Natural killer cell (primary cell): ENCODE results near the gene TEX2. TPM values are rescaled to one million over a fixed set of nuclear protein-coding genes. Genes with fewer than 3 reads are reported as not detected.

Experiments
- ATAC-seq, 3 donors: fragments of 150-1000 bp in 2 of 3; fragments of 200-7000 bp in 1 of 3; cut with Tn5 transposase; 1 replicate in 1 of 3; 2 replicates in 2 of 3; pipeline ENCODE4 v1.10.0; 2021; ENCODE audit warnings: mild to moderate bottlenecking in 2 of 3, moderate library complexity in 2 of 3
- DNase-seq, 2 donors: peaks; one replicate each; pipeline versions ENCODE4 v3.0.0 to v3.0.0-alpha.2; 2013 to 2021; ENCODE audit warnings: mixed read lengths in 1 of 2
- H3K27ac ChIP-seq: one replicate; pipeline ENCODE4 v1.5.1; 2013; ENCODE audit warnings: mild to moderate bottlenecking, low read length
- H3K27me3 ChIP-seq: one replicate; pipeline ENCODE4 v1.6.1; 2013; ENCODE audit warnings: low read length; ENCODE audit not compliant: control insufficient read depth, insufficient read depth
- H3K36me3 ChIP-seq: one replicate; pipeline ENCODE4 v1.6.1; 2013; ENCODE audit warnings: low read length; ENCODE audit not compliant: control insufficient read depth, insufficient read depth
- H3K4me1 ChIP-seq: one replicate; pipeline ENCODE4 v1.6.1; 2013; ENCODE audit warnings: low read length; ENCODE audit not compliant: control insufficient read depth, insufficient read depth
- H3K4me3 ChIP-seq: one replicate; pipeline ENCODE4 v1.5.1; 2013; ENCODE audit warnings: low read length
- H3K9me3 ChIP-seq: one replicate; pipeline ENCODE4 v1.6.1; 2013; ENCODE audit warnings: low read length; ENCODE audit not compliant: control insufficient read depth, insufficient read depth
- H3K27ac Mint-ChIP-seq, 2 donors: one replicate each; pipeline ENCODE4 v1.8.0; 2022; ENCODE audit warnings: mild to moderate bottlenecking in 2 of 2, mixed read lengths in 2 of 2, moderate library complexity in 1 of 2
- H3K27me3 Mint-ChIP-seq, 2 donors: one replicate each; pipeline ENCODE4 v1.8.0; 2022; ENCODE audit warnings: low read depth in 2 of 2, mixed read lengths in 2 of 2
- H3K36me3 Mint-ChIP-seq: one replicate; pipeline ENCODE4 v1.8.0; 2022; ENCODE audit warnings: mixed read lengths
- H3K4me1 Mint-ChIP-seq, 2 donors: one replicate each; pipeline ENCODE4 v1.8.0; 2022; ENCODE audit warnings: mixed read lengths in 2 of 2
- H3K4me3 Mint-ChIP-seq: one replicate; pipeline ENCODE4 v1.8.0; 2022; ENCODE audit warnings: mild to moderate bottlenecking, moderate library complexity, mixed read lengths
- H3K9me3 Mint-ChIP-seq, 2 donors: one replicate each; pipeline ENCODE4 v1.8.0; 2022; ENCODE audit warnings: mixed read lengths in 2 of 2
- WGBS: methylation state at CpG from one replicate; pipeline ENCODE4 v1.1.7; 2013; ENCODE audit warnings: missing lambda C conversion rate; ENCODE audit not compliant: insufficient coverage; 5-methylcytosine and 5-hydroxymethylcytosine counted together
- intact Hi-C: fragments of 100-400 bp; cut with micrococcal nuclease; formaldehyde crosslinking; loops from one replicate; pipeline ENCODE4 v1.14.2; 2022
- total RNA-seq, 4 donors: library from RNA; stranded (reverse); fragments of 120-200 nt in 1 of 4; gene quantifications; one replicate each; pipeline versions ENCODE4 v1.2.3 to v1.2.4, GENCODE V29; 2013 to 2022
- TF ChIP-seq, protein P1 (sequence below): fragments of 200-600 bp; IDR thresholded peaks from one replicate; pipeline ENCODE4 v1.8.0; 2022; ENCODE audit warnings: antibody characterized with exemption

The TEX2 gene
- total RNA-seq, 3 donors from 2014 or later (not counting 1 experiment from before 2014, with no cell fraction given) = 8.3 to 16.3 (median 11.3) TPM

DNA sequence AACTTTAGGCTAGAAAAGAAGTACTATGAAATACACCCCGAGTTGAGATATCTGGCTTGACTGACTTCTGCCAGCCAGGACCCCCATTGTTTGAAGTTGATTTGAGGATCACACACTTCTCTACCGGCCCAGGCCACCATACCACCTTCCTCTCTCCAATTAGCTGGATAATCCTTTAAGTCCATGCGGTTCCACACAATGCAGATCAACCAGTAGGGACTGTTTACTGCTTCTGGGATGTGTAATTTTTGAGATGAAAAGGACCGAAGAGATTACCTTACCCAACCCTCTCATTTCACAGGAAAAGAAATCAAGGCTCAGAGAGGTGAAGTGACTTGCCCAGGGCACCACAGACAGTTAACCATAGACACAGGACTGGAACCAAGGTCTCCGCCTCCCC is 153.7 kb downstream of the TEX2 start:
- Mint-ChIP-seq H3K4me3 (no peak overlapping the region), H3K27me3 (no peaks in the 10 kb centered on the region), H3K4me1 (peaks cover 27 to 49% of the 10 kb centered on the region in 2 donors), H3K36me3 (no peaks in the 10 kb centered on the region), H3K9me3 (no peaks in the 10 kb centered on the region), H3K27ac (peak overlapping the region; percentile 25)
- TF ChIP-seq, protein P1, sequence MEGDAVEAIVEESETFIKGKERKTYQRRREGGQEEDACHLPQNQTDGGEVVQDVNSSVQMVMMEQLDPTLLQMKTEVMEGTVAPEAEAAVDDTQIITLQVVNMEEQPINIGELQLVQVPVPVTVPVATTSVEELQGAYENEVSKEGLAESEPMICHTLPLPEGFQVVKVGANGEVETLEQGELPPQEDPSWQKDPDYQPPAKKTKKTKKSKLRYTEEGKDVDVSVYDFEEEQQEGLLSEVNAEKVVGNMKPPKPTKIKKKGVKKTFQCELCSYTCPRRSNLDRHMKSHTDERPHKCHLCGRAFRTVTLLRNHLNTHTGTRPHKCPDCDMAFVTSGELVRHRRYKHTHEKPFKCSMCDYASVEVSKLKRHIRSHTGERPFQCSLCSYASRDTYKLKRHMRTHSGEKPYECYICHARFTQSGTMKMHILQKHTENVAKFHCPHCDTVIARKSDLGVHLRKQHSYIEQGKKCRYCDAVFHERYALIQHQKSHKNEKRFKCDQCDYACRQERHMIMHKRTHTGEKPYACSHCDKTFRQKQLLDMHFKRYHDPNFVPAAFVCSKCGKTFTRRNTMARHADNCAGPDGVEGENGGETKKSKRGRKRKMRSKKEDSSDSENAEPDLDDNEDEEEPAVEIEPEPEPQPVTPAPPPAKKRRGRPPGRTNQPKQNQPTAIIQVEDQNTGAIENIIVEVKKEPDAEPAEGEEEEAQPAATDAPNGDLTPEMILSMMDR = no peak
- no peaks in the 10 kb centered on the region for H3K27me3 ChIP-seq
- WGBS = 92% methylated on average over 2 of the region's 5 CpGs
- DNase-seq (no peak), ATAC-seq (no peak)
- H3K4me1 ChIP-seq = peaks cover 2% of the 10 kb centered on the region
- no peaks in the 10 kb centered on the region for H3K36me3 ChIP-seq
- H3K9me3 ChIP-seq = no peaks in the 10 kb centered on the region
- H3K4me3 ChIP-seq = no peak overlapping the region
- intact Hi-C loops = no loop called here
- no peak overlapping the region for H3K27ac ChIP-seq

DNA sequence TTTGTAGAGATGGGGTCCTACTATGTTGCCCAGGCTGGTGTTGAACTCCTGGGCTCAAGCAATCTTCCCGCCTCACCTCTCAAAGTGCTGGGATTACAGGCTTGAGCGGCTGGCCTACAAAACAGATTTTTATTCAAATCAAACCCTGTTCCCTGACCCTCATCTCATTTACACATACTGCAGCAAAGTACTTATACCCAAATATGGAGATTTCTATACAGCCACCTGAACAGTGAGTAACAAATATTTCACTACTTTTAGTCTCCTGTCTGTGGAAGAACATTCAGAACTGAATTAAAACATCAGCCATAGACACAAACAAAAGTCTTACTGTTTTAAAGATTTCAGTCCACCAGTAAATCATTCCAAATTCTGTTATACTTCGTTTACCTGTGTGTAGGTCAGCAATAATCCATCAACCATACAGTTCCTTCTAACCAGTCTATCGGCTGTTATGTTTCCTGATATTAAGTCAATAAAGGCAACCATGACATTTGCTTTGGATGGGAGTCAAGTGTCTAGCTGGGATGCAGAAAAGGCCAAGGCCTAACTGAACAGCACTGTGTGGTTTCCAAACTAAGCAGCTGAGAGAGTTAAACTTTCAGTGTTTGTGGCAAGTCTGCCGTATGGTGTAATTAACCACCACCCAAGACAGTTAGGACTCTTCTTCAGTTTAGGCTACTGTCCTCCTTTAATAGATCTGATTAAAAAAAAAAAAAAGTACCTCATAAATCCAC is 155.4 kb downstream of the TEX2 start:
- H3K4me3 ChIP-seq = no peak overlapping the region
- WGBS = 69% methylated on average over 4 of the region's 5 CpGs
- no peaks in the 10 kb centered on the region for H3K27me3 ChIP-seq
- H3K4me1 ChIP-seq = peaks cover 13% of the 10 kb centered on the region
- H3K27ac ChIP-seq = peak overlapping the region; percentile 14
- H3K36me3 ChIP-seq = no peaks in the 10 kb centered on the region
- Mint-ChIP-seq H3K27me3 (no peaks in the 10 kb centered on the region), H3K27ac (peak overlapping the region; percentile 12 to 67), H3K36me3 (no peaks in the 10 kb centered on the region), H3K4me1 (peaks cover 31 to 56% of the 10 kb centered on the region in 2 donors), H3K9me3 (no peaks in the 10 kb centered on the region), H3K4me3 (no peak overlapping the region)
- TF ChIP-seq, protein P1 = no peak
- H3K9me3 ChIP-seq = no peaks in the 10 kb centered on the region
- intact Hi-C loops = no loop called here
- DNase-seq = no peak
- peak in 2 of 3 donors; percentile 23 to 57 for ATAC-seq

DNA sequence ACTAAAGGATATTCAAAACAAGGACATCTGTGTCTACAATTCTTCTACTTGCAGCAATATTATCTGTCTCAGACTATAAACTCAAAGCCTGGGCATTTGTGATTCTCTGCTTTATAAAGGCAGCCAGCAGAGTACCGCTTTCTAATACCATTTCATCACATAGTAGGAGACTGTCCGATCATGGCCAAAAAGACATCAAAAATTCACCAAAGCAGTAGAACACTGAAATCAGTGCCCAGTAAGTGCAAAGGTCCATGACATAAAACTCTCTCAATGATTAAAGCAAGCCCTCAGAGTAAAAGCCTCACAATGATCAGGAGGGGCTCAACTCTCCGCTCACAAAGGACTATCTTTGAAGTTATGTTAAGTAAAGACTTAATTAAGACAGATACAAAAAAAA is 156.1 kb downstream of the TEX2 start:
- H3K27me3 Mint-ChIP-seq = no peaks in the 10 kb centered on the region
- TF ChIP-seq, protein P1 = no peak
- H3K36me3 ChIP-seq = no peaks in the 10 kb centered on the region
- peaks cover 31 to 59% of the 10 kb centered on the region in 2 donors for H3K4me1 Mint-ChIP-seq
- no peak for DNase-seq
- no peak overlapping the region for H3K27ac ChIP-seq
- no peaks in the 10 kb centered on the region for H3K9me3 Mint-ChIP-seq
- no peaks in the 10 kb centered on the region for H3K9me3 ChIP-seq
- 95% methylated on average over 3 of the region's 3 CpGs for WGBS
- no peak overlapping the region for H3K4me3 ChIP-seq
- ATAC-seq = no peak
- no peak overlapping the region for H3K4me3 Mint-ChIP-seq
- no peaks in the 10 kb centered on the region for H3K27me3 ChIP-seq
- H3K4me1 ChIP-seq = peaks cover 13% of the 10 kb centered on the region
- peak overlapping the region; percentile 29 to 67 for H3K27ac Mint-ChIP-seq
- no peaks in the 10 kb centered on the region for H3K36me3 Mint-ChIP-seq
- intact Hi-C loops = no loop called here
